Measurements from ENCODE around the gene SIM1.

- no peak for TF ChIP-seq POLR2AphosphoS5 (IDR thresholded peaks at IDR 0.05; ENCODE audit: low read depth, low read length)
- TF ChIP-seq POLR2A (IDR thresholded peaks at IDR 0.05; ENCODE audit: low read depth, low read length), result no peak
- no peak for TF ChIP-seq TAF1 (IDR thresholded peaks at IDR 0.05; ENCODE audit: borderline replicate concordance, low read depth, low read length)
Observed at GRCh38 chr6:100503043-100503705, 38.5 kb upstream of the SIM1 start.
